K562 (cell line): ENCODE results near the gene RASGRP2. TPM values are rescaled to one million over a fixed set of nuclear protein-coding genes. Genes with fewer than 3 reads are reported as not detected.

Experiments used
- HLTF ChIP-seq: fragments of 450-650 bp; IDR thresholded peaks from 2 replicates; pipeline ENCODE4 v1.6.1; 2016
- PHTF2 ChIP-seq: fragments of 250-450 bp; sonication (Bioruptor Pico); IDR thresholded peaks from 2 replicates; pipeline ENCODE4 v1.5.0; 2021; ENCODE audit warnings: mild to moderate bottlenecking
- RBFOX2 ChIP-seq: fragments of 200-400 bp; formaldehyde crosslinking; IDR thresholded peaks from 2 replicates; pipeline ENCODE4 v1.6.1; 2017; ENCODE audit warnings: low read depth, mild to moderate bottlenecking, low read length, moderate library complexity
- TRIM24 ChIP-seq, 2 experiments: fragments of 450-650 bp; IDR thresholded peaks; 2 replicates each; pipeline ENCODE4 v1.6.1; 2016
- YY1 ChIP-seq, 3 experiments: IDR thresholded peaks; 2 replicates each; pipeline ENCODE4 v1.6.1; 2011; ENCODE audit warnings: low read length in 2 of 3, mild to moderate bottlenecking in 2 of 3, moderate library complexity in 2 of 3, borderline replicate concordance in 1 of 3, control low read depth in 1 of 3, low read depth in 1 of 3; ENCODE audit not compliant: insufficient read depth in 3 of 3, insufficient replicate concordance in 2 of 3, control insufficient read depth in 1 of 3, insufficient read length in 1 of 3; ENCODE audit errors: extremely low read depth in 1 of 3
- ZNF143 ChIP-seq: sonication (generic); formaldehyde crosslinking; IDR thresholded peaks from 2 replicates; pipeline ENCODE4 v1.9.0; 2022; ENCODE audit warnings: mild to moderate bottlenecking, missing genetic modification reagents
- polyA plus RNA-seq, 8 experiments: library from polyadenylated mRNA; depleted of rRNA in 4 of 8; stranded (reverse) in 5 of 8; unstranded in 3 of 8; fragments of >200 nt; fragmentation: Nextera tagmentation in 2 of 8; fragmentation: Illumina TruSeq in 1 of 8; extraction: Ambion mirVana in 2 of 8; extraction: Trizol in 1 of 8; gene quantifications; 2 replicates each; pipeline versions ENCODE4 v1.2.1 to v1.2.3, GENCODE V29; 2011 to 2014; ENCODE audit warnings: inconsistent platforms in 1 of 8, missing spikeins in 1 of 8
- total RNA-seq, 7 experiments: library from RNA; depleted of rRNA in 6 of 7; stranded (reverse); fragments of >200 nt in 6 of 7; fragmentation: Illumina TruSeq in 2 of 7; extraction: Trizol in 2 of 7; gene quantifications; 2 replicates each; pipeline versions ENCODE4 v1.2.1 to v1.2.3, GENCODE V29; 2011 to 2021; ENCODE audit warnings: low replicate concordance in 1 of 7
- TF ChIP-seq, protein P1 (sequence below): fragments of 200-600 bp; sonication (generic); IDR thresholded peaks from one replicate; pipeline ENCODE4 v1.6.1; 2012; ENCODE audit warnings: mild to moderate bottlenecking, low read depth, low read length, inconsistent platforms
- TF ChIP-seq, protein P2 (sequence below): fragments of 450-650 bp; formaldehyde crosslinking; IDR thresholded peaks from 2 replicates; pipeline ENCODE4 v1.4.0; 2020; ENCODE audit warnings: mild to moderate bottlenecking
- TF ChIP-seq, protein P3 (sequence below): fragments of 450-650 bp; IDR thresholded peaks from 2 replicates; pipeline ENCODE4 v1.6.1; 2017; ENCODE audit warnings: antibody characterized with exemption

Gene RASGRP2
- total and polyA plus RNA-seq, 9 of the 15 experiments (the other 6 are each of a cell fraction or from before 2014, with no cell fraction given) = 0.87 to 22.7 (median 5.5) TPM

DNA sequence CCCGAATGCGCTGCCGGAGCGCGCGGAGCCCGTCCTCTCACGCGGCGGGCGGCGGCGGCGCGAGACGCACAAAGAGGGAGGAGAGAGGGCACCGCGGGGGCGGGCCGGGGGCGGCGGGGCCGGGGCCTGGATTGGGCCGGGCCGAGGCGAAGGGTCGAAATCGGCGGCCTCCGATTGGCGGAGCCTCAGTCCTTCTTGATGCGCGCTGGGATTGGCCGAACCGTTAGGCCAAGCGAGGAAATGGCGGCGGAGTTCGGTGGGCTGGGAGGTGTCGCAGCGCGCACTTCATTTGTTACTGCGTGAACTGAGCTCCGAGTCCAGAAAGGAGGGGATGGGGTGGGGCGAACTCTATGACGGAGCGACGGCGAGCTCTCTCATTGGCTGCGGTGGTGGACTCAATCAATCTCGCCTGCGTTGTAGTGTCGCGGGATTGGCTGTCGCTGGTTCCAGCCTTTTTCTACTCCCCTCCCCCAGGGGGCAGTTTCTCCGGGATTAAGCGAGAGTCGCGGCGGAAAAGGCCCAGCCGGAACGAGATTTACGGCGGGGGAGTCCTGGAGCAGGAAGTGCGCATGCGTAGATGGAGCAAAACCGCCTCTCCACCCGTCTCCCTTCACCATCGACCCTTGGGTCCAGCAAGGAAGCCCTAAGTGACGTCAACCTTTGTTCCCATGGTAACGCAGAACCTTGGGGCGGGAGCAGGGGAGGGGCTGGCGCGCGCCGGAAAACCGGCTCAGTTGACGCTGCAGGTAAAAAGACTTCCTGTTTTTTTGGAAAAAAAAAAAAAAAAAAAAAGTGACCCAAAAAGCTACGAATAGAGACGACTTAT is 34.7 kb upstream of the RASGRP2 start, which contains the start of gene SF1 (continued):
- TF ChIP-seq YY1 (IDR thresholded peaks at IDR 0.05; ENCODE audit: borderline replicate concordance in 1 of 3, control insufficient read depth in 1 of 3, extremely low read depth in 1 of 3, insufficient read depth in 3 of 3, insufficient read length in 1 of 3, insufficient replicate concordance in 2 of 3, low read depth in 1 of 3, low read length in 2 of 3) (peak; percentile 53 to 93 (median 86)), HLTF (no peak), ZNF143 (CRISPR knock-in tag) (no peak), TRIM24 (IDR thresholded peaks at IDR 0.05) (no peak), PHTF2 (no peak), RBFOX2 (peak; percentile 92)
- TF ChIP-seq, protein P1, sequence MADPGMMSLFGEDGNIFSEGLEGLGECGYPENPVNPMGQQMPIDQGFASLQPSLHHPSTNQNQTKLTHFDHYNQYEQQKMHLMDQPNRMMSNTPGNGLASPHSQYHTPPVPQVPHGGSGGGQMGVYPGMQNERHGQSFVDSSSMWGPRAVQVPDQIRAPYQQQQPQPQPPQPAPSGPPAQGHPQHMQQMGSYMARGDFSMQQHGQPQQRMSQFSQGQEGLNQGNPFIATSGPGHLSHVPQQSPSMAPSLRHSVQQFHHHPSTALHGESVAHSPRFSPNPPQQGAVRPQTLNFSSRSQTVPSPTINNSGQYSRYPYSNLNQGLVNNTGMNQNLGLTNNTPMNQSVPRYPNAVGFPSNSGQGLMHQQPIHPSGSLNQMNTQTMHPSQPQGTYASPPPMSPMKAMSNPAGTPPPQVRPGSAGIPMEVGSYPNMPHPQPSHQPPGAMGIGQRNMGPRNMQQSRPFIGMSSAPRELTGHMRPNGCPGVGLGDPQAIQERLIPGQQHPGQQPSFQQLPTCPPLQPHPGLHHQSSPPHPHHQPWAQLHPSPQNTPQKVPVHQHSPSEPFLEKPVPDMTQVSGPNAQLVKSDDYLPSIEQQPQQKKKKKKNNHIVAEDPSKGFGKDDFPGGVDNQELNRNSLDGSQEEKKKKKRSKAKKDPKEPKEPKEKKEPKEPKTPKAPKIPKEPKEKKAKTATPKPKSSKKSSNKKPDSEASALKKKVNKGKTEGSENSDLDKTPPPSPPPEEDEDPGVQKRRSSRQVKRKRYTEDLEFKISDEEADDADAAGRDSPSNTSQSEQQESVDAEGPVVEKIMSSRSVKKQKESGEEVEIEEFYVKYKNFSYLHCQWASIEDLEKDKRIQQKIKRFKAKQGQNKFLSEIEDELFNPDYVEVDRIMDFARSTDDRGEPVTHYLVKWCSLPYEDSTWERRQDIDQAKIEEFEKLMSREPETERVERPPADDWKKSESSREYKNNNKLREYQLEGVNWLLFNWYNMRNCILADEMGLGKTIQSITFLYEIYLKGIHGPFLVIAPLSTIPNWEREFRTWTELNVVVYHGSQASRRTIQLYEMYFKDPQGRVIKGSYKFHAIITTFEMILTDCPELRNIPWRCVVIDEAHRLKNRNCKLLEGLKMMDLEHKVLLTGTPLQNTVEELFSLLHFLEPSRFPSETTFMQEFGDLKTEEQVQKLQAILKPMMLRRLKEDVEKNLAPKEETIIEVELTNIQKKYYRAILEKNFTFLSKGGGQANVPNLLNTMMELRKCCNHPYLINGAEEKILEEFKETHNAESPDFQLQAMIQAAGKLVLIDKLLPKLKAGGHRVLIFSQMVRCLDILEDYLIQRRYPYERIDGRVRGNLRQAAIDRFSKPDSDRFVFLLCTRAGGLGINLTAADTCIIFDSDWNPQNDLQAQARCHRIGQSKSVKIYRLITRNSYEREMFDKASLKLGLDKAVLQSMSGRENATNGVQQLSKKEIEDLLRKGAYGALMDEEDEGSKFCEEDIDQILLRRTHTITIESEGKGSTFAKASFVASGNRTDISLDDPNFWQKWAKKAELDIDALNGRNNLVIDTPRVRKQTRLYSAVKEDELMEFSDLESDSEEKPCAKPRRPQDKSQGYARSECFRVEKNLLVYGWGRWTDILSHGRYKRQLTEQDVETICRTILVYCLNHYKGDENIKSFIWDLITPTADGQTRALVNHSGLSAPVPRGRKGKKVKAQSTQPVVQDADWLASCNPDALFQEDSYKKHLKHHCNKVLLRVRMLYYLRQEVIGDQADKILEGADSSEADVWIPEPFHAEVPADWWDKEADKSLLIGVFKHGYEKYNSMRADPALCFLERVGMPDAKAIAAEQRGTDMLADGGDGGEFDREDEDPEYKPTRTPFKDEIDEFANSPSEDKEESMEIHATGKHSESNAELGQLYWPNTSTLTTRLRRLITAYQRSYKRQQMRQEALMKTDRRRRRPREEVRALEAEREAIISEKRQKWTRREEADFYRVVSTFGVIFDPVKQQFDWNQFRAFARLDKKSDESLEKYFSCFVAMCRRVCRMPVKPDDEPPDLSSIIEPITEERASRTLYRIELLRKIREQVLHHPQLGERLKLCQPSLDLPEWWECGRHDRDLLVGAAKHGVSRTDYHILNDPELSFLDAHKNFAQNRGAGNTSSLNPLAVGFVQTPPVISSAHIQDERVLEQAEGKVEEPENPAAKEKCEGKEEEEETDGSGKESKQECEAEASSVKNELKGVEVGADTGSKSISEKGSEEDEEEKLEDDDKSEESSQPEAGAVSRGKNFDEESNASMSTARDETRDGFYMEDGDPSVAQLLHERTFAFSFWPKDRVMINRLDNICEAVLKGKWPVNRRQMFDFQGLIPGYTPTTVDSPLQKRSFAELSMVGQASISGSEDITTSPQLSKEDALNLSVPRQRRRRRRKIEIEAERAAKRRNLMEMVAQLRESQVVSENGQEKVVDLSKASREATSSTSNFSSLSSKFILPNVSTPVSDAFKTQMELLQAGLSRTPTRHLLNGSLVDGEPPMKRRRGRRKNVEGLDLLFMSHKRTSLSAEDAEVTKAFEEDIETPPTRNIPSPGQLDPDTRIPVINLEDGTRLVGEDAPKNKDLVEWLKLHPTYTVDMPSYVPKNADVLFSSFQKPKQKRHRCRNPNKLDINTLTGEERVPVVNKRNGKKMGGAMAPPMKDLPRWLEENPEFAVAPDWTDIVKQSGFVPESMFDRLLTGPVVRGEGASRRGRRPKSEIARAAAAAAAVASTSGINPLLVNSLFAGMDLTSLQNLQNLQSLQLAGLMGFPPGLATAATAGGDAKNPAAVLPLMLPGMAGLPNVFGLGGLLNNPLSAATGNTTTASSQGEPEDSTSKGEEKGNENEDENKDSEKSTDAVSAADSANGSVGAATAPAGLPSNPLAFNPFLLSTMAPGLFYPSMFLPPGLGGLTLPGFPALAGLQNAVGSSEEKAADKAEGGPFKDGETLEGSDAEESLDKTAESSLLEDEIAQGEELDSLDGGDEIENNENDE = no peak
- TF ChIP-seq, protein P2, sequence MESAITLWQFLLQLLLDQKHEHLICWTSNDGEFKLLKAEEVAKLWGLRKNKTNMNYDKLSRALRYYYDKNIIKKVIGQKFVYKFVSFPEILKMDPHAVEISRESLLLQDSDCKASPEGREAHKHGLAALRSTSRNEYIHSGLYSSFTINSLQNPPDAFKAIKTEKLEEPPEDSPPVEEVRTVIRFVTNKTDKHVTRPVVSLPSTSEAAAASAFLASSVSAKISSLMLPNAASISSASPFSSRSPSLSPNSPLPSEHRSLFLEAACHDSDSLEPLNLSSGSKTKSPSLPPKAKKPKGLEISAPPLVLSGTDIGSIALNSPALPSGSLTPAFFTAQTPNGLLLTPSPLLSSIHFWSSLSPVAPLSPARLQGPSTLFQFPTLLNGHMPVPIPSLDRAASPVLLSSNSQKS = no peak
- TF ChIP-seq, protein P3, sequence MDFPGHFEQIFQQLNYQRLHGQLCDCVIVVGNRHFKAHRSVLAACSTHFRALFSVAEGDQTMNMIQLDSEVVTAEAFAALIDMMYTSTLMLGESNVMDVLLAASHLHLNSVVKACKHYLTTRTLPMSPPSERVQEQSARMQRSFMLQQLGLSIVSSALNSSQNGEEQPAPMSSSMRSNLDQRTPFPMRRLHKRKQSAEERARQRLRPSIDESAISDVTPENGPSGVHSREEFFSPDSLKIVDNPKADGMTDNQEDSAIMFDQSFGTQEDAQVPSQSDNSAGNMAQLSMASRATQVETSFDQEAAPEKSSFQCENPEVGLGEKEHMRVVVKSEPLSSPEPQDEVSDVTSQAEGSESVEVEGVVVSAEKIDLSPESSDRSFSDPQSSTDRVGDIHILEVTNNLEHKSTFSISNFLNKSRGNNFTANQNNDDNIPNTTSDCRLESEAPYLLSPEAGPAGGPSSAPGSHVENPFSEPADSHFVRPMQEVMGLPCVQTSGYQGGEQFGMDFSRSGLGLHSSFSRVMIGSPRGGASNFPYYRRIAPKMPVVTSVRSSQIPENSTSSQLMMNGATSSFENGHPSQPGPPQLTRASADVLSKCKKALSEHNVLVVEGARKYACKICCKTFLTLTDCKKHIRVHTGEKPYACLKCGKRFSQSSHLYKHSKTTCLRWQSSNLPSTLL = no peak
